Right ventricle myocardium superior (tissue), 1 donor: ENCODE data around the gene OGFRL1. TPM values are rescaled to one million over a fixed set of nuclear protein-coding genes. Genes with fewer than 3 reads are reported as not detected.
"Not testable (repeated sequence)": the region's sequence is repeated elsewhere in the genome, so short reads cannot be mapped to it uniquely, and the experiment has no call there.

ENCODE experiments used
- ATAC-seq: fragments of 200-7000 bp; cut with Tn5 transposase; one replicate; pipeline ENCODE4 v1.9.1; 2020; ENCODE audit warnings: mild to moderate bottlenecking; ENCODE audit not compliant: poor library complexity
- DNase-seq: peaks from one replicate; pipeline ENCODE4 v3.0.0-alpha.2; 2020
- intact Hi-C: fragments of 100-400 bp; cut with DNase I; formaldehyde crosslinking; loops from one replicate; pipeline ENCODE4 v1.11.2; 2022
- long read RNA-seq: library from polyadenylated mRNA; unstranded; transcript quantifications from one replicate; pipeline ENCODE4 v2.0.0, GENCODE V29; 2021
- total RNA-seq: library from RNA; stranded (reverse); fragmentation: NEBNext Ultra II Directional; extraction: Animal tissue kit (Norgen Biotek cat#: 25700); gene quantifications from one replicate; pipeline ENCODE4 v1.2.1, GENCODE V29; 2021
- donor health status: DM: no; HTN: yes; CAD: no; lungs with severe emphysema.

Gene OGFRL1
- 7.7 TPM for total RNA-seq
- long read RNA-seq, full-length matches to known transcripts = 10 of 14 reads
- long read RNA-seq, partial matches to known transcripts = 0 of 14 reads
- long read RNA-seq, other reads (novel, unspliced or antisense) = 4 of 14 reads

DNA sequence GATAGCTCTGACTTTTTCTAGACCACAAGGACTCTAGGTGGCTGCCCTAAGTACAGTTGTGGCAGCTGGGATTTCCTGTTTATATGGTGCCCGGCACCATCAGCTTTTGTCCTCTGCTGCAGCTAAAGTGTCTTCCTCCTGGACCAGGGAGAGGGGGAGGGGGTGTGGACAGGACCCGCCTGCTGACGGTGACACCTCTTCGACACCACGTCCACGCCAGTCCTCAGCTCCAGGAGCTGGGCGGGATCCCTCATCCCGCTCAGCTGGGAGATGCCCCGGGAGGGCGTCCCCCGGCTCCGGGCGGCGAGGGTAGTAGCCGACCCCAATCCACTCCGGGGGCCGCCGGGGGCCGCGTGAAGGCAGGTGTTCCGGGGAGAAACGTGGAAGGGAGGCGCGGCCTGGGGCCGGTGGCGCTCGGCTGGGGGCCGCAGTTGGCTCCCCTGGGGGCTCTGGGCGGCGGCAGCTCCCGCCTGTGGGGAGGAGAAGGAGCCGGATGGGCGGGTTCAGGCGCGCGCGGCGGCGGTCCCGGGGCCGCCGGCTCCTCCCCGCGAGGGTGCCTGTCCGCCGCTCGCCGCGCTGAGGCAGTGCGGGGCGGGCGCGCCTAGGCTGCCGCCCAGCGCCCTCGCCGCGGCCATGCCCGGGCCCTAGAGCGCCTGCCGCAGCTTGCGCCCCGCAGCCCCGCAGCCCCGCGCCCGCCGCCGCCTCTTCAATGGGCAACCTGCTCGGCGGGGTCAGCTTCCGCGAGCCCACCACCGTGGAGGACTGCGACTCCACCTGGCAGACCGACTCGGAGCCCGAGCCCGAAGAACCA is at the start of gene OGFRL1:
OGFRL1 (plus strand) TSS at position 584 of the 811 bp plus-strand sequence; CDS start at position 710, 126 bp downstream.
- intact Hi-C loops = loop anchor here (5.0 kb wide), 1 partner anchor 59 kb away; no protein-coding TSS in a partner anchor
- peak; percentile 97 for ATAC-seq
- DNase-seq = peak; percentile 87

DNA sequence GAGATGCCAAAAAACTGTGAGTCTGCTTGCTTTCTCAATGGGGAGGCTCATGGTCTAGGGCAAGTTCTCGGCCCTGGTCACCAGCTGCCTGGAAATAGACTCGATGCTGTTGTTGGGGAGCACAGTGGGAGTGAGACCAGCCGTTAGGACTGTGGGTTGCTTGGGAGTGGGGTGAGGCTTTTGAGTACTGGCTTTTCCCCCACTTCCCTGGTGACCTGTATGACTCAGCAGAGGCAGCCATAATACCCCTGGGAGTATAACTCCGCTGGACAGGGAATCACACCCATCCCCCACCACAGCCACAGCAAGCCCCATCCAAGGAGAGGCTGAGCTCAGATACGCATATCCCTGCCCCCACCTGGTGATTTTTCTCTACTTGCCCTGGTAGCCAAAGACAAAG is 48.9 kb upstream of the OGFRL1 start:
- intact Hi-C loops = no loop called here
- DNase-seq (no peak), ATAC-seq (no peak)

DNA sequence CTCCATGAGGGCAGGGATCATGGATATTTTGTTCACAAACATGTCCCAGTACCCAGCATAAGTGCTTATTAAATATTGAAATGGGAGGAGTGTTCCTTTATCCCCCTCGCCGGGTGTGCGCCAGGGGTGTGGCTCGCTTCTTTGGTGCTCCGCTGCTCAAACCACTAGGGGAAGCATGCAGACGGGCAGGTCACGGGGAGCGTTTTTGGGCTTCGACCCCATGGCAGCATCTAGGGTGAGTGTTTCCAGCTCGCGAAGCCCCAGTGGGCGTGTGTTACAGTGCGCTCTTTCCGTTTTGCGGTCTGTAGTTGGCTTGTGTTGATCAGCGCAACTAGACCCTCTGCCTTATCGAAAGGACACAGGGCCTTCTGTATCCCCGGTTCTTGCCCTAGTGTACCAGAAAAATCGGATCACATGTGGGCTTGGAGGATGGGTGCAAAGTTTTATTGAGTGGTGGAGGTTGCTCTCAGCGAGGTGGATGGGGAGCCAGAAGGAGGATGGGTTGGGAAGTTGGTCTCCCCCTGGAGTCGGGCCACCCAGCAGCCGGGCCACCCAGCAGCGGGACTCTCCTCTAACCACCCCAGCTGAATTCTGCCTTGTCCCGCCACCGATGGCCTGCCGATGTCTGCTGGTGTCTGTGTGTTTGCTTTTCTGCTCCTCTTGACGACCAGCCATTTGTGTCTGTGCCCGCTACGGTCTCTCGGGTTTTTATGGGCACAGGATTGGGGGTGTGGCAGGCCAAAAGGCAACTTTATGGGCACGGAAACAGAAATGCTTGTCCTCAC is 43.2 kb upstream of the OGFRL1 start:
- no peak for ATAC-seq
- intact Hi-C loops = no loop called here
- DNase-seq = no peak

DNA sequence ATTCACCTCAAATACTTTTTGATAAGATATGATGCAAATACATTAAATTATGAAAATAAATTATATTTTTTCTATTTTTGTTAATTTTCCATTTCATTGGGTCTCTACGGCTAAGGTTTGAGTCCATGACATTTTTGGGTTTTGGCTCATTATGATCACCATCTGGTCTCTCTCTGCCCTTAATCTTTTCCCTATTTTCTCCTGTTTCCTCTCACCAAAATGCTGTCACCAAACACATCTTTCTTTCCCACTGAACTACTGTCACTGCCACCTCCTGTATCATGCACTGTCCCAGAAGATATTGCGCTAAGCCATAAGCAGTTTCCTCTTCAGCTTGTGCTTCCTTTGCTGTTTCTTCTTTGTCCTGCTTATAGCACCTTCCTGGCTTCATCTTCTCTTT is 42.0 kb upstream of the OGFRL1 start:
- DNase-seq (no peak), ATAC-seq (no peak)
- intact Hi-C loops = no loop called here

DNA sequence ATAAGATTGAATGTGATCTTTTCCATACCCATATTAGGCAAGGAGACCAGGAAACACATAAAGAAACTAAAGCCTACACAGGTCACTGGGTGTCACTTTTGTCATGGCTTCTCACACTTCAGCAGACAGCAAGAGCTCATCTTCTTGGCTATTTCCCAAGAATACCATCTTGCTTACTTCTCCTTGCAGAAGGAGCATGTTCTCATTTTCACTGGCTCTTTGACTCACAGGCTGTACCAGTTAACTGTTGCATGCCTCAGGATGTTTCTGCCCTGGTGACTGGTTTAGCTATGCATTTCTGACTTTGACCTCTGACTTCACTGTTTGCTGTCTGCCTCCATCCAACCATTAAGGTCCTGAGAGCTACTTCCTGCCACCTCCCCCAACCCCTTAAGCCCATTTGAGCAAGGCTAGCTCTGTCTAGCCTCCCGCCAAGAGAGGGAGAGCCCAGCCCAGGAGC is 40.3 kb upstream of the OGFRL1 start:
- intact Hi-C loops = no loop called here
- no peak for DNase-seq
- ATAC-seq = peak; percentile 34

DNA sequence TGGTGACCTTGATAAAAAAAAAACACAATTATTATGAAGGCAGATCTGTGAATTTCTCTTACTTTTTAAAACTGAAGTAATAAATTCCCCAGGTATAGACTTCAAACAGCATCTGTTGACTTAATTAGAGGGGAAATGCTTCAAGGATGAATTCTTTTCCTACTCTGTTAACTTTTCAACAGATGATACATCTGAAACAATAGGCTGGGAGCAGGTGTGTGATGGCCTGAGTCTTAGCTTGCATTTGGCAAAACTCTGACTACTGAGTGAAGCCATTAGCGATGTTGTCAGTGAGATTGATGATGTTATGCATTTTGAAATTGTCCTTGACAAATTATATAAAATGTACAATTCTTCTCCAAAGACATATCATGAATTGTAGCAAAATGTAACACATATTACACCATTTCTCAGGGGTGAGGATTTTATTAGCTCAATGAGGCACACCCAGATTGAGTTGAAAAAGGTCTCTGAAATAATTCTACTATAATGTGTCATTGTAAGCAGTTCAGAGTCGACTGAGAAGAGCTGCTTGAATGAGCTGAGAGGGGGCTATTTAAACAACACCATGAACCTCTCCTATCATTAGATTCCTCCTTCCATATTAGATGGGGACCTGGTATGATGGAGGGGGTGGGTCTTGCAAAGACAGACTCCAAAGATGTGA is 39.6 kb upstream of the OGFRL1 start:
- ATAC-seq = no peak

DNA sequence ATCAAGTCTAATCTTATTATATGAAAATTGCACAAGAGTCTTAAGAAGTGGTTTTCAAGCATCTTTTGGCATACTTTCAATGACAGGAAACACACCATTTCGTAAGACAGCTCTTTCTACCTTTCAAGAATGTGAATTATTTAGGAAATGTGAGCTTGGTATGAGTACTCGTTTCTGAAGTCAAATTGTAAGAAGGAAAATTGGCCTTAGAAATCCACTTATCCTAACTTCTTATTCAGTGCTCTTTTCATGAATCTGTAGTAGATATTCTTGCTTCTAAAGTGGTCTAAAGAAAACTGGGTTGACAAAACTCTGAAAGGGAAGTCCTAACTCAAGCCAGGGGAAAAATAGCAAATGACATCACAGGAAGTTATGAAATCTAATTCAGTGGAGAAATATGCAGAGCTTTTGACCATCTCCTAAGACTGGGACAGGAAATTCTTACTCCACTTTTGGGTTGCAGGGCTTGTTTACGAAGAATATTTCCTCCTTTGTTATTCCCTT is 38.5 kb upstream of the OGFRL1 start:
- ATAC-seq (peak; percentile 91), DNase-seq (no peak)
- intact Hi-C loops = no loop called here

More for the DNA sequence above, 39.6 kb upstream of the OGFRL1 start:
- intact Hi-C loops = no loop called here
- DNase-seq = no peak

DNA sequence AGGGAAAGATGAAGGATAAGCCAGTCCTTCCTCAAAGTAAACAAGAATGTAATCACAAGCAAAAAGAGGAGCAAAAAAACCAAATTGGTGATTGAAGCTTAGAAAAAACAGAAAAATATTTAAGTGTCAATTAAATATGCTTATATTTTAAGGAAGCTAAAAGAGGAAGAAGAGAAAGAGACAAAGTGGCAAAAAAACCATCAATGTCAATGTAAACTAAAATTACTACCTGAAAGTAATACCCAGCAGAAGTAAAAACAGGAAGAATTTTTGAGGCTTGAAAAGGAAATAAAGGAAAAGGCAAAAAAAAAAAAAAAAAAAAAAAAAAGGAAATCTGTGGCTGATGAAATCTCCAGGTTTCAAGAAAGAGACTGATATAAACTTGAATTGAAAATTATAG is 36.2 kb upstream of the OGFRL1 start:
- DNase-seq = no peak
- intact Hi-C loops = no loop called here
- no peak for ATAC-seq

DNA sequence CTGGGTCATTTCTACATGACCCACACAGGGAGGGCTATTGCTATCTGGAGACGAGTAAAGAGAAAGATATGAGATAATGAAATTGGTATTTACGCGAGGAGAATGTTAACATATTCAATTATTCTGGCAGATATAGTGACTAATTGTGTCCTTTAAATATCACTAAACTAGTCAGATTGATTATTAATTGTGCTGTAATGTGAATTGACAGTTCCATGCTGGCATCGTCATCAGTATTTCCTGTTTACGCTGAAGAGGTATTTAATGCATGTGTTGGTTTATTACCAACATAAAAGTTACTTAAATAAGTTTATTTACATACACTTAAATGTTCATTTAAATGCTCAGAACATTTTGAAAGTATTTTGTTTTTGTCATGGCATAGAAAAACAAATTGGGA is 35.7 kb upstream of the OGFRL1 start:
- DNase-seq = no peak
- ATAC-seq = no peak
- intact Hi-C loops = no loop called here

DNA sequence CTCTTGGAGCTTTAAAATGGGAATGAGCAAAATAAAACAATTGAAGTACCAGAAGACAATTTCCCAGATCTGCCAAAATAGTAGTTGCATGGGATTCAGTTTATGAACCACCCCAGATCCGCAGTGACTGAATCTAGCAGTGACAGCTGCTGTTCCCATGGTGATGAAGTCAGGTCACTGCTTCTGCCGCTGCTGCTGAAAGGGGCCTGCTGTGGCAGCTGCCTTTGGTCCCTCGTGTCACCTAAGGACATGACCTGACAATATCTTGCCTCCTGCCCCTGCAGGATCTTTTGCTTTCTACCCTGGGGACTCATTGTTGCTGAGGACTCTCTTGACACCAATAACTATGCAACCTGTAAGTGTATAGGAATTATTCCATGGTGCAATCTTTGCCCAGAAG is 34.3 kb upstream of the OGFRL1 start:
- no peak for DNase-seq
- peak; percentile 49 for ATAC-seq
- intact Hi-C loops = no loop called here

DNA sequence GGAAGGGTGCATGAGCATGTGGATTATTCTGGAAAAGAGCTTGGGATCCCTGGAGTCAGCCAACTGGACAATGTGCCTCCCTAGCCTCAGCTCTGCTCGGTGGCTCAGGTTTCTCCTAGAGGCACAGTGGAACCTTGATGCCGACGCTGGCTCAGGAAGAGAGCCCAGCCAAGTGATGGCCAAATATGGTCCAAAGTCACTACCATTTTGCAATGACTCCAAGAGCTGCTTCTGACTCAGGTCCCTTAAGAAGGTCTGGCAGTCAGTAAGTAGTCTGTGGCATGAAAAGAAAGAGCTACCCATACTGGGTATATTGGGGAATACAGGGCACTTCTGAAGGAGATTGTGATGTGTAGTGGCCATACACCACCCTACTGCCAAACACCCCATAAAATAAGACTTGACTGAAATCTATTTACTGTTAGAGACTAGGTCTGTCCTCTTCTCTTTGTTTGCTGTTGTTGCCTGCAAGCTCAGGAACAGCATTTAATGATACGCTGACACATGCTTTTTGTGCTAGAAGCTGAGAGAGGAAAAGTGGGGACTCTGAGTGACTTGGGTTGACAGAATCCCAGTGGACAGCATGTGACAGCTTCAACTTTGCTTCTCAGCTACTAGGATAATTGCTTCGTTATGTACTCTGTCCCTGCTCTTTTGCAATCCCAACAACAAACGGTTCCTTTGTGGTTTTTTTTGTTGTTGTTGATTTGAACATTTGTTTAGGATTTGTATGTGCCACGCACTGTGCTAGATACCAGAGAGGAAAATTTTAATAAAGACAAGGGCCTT is 30.3 kb upstream of the OGFRL1 start:
- intact Hi-C loops = no loop called here
- ATAC-seq = peak; percentile 51
- DNase-seq = no peak

DNA sequence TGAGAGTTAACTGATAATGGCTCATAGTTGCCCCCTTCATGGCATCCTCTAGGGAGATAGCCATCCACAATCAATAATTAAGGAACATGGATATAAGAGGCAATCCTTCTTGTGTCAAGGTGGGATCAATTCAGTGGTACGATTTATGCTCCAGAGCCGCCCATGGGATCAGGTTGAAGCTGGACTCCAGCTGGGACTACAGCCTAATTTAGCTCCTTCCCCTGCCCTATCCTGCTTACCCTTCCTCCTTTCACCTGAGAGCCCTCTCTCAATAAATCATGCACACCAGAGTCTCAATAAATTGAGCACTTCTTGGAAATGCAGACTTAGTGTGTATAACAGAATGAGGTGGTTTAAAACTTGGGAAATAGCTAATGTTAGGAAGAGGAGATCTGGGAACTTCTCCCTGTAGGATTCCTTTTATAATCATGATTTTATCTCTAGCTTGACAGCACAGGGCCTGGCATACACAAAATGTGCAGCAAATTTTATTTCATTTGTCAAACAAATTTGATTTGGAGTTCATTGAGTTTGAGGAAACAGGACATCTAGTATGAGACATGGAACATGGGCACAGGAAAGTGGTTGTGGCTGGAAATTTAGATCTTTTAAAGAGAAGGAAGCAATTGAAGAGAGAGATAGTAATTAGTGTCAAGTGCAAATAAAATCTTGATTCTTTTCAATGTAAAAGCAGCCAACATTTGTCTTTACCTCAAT is 28.6 kb upstream of the OGFRL1 start:
- no peak for ATAC-seq
- DNase-seq = no peak
- intact Hi-C loops = no loop called here

DNA sequence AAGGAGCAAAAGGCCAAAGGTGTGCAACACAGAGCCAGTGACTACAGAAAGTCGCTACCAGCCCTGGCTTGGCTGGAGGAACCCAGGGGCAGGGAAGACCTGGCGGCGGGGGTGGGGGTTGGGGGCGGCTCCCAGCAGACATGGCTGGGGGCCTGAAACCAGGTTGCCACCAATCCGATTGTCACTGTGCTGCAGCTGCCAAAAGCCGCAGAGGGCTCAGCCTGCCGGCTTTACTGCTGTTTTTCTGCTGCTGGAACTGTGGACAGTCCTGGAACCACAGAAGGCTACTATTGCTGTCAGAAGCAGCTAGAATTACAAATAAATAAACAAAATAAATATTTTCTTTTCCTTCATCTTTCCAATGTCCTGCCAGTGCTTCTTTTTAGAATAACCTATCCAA is 25.7 kb upstream of the OGFRL1 start:
- DNase-seq (no peak), ATAC-seq (no peak)

DNA sequence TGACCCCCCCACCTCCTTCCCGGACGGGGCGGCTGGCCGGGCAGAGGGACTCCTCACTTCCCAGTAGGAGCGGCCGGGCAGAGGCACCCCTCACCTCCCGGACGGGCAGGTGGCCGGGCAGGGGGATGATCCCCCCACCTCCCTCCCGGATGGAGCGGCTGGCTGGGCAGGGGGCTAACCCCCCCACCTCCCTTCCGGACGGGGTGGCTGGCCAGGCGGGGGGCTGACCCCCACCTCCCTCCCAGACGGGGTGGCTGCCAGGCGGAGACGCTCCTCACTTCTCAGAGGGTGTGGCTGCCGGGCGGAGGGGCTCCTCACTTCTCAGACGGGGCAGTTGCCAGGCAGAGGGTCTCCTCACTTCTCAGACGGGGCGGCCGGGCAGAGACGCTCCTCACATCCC is 22.2 kb upstream of the OGFRL1 start:
- DNase-seq, intact Hi-C loops, ATAC-seq: not testable (repeated sequence)

More for the DNA sequence above, 25.7 kb upstream of the OGFRL1 start:
- intact Hi-C loops = no loop called here

DNA sequence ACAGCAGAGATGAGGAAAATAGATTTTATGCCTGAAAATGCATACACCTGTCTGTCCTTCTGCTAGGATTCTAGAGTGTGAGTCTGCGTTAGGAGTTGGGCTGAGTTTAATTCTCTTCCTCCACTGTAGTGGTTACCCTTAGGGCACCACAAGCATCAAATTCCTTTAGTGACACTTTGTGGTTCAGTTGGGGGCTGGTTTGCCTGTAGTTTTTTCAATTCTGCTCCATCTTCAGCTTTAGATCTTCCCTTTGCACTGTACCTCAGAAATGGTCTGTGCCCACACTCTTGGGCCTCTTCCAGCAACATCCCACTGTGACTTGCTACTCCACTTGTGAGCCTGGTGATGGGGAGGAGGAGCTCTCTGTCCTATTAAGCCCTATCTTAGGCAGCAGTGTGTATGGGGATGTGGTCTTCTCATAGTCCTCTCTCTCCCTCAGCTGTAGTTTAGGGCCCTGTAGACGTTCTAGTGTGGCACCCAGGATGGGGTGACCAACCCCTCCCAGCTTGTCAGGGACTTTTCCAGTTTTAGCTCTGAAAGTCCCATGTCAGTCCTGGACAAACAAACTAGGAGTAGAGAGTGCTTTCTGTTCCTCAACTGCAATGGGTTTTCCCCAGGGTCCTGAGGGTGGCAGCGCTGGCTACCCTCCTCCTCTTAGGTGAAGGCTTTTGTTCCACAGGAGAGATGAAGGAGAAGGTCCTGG is 19.7 kb upstream of the OGFRL1 start:
- no peak for DNase-seq
- ATAC-seq = no peak
- intact Hi-C loops = no loop called here

DNA sequence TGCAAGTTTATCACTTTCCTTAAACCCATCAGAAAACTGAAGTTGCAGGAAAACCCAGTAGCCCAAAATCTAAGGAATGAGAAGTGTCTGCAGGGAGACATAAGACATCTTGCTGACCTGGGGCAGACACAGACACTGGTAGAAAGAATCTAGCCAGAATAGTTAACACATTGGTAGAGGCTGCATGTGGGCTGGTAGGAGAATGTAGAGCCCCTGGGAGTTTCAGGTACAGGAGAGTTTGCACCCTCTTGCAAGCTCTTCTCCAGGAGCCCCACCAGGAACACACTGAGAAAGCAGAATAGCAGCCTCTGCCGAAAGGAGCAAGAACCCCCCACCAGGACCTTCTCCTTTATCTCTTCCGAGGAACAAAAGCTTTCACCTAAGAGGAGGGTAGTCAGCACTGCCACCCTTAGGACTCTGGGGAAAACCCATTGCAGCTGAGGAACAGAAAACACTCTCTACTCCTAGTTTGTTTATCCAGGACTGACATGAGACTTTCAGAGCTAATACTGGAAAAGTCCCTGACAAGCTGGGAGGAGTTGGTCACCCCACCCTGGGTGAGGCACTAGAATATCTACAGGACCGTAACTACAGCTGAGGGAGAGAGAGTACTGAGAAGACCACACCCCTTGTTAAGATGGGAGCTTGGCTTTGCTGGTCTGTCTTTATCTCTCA is 10.5 kb upstream of the OGFRL1 start:
- ATAC-seq (no peak), DNase-seq (no peak)
- intact Hi-C loops = no loop called here
